Astrocyte (in vitro differentiated cells and primary cell): ENCODE data around the gene MYT1.

ENCODE experiments used
- CTCF ChIP-seq: IDR thresholded peaks from 2 replicates; pipeline ENCODE4 v1.5.1; 2011; ENCODE audit warnings: low read depth, mild to moderate bottlenecking, inconsistent platforms, low read length, moderate library complexity; ENCODE audit not compliant: insufficient read depth
- EZH2 ChIP-seq: IDR thresholded peaks from 2 replicates; pipeline ENCODE4 v1.6.1; 2012; ENCODE audit warnings: mild to moderate bottlenecking, low read length, inconsistent platforms; ENCODE audit not compliant: insufficient read depth

GRCh38 chr20:64278317-64278681, 114.0 kb downstream of the MYT1 start:
- TF ChIP-seq CTCF (no peak), EZH2 (no peak)
